GM10248 (cell line): Measurements from ENCODE around the gene CLK2.
A peak's percentile ranks its signal among the peaks of the same experiment; 100 is the strongest.
"Not testable (repeated sequence)": the region's sequence is repeated elsewhere in the genome, so short reads cannot be mapped to it uniquely, and the experiment has no call there.

ENCODE experiments used
- CTCF ChIA-PET: fragments of 300-600 bp; sonication (Branson Sonifier 250); formaldehyde crosslinking; extraction: SDS; loops from one replicate; lab custom pipeline; 2021; ENCODE audit warnings: antibody characterized with exemption; lab: Yijun Ruan, JAX
- POLR2A ChIA-PET: fragments of 350-650 bp; sonication (Branson Sonifier 250); formaldehyde crosslinking; extraction: SDS; loops from one replicate; lab custom pipeline; 2020; ENCODE audit warnings: antibody characterized with exemption; lab: Yijun Ruan, JAX
- DNase-seq: peaks from one replicate; pipeline ENCODE4 v3.0.0; 2012; ENCODE audit errors: extremely low spot score
- CTCF ChIP-seq: IDR thresholded peaks from 2 replicates; pipeline ENCODE4 v1.5.1; 2012; ENCODE audit warnings: mild to moderate bottlenecking, low read depth; ENCODE audit errors: extremely low read depth, missing control alignments, control extremely low read depth

The CLK2 gene

GRCh38 chr1:155227261-155228095 is 45.8 kb downstream of the CLK2 start:
- CTCF ChIA-PET = interaction anchor here (0.6 to 6.9 kb wide), 11 partner anchors 11 to 54 kb away, joined by 3 to 88 read pairs (median 9); partner anchors contain the start of genes CLK2, KRTCAP2, MTX1 and THBS3
- peak; percentile 99 for DNase-seq
- no peak for TF ChIP-seq CTCF
- POLR2A ChIA-PET = no interaction called here

GRCh38 chr1:155226910-155227260 is 46.4 kb downstream of the CLK2 start:
- no peak for TF ChIP-seq CTCF
- CTCF ChIA-PET = interaction anchor here (1.0 to 6.9 kb wide), 8 partner anchors 11 to 54 kb away, joined by 3 to 88 read pairs (median 9); partner anchors contain the start of genes CLK2, KRTCAP2, MTX1 and THBS3
- POLR2A ChIA-PET = no interaction called here
- DNase-seq = peak; percentile 45

GRCh38 chr1:155226188-155226909 is 47.0 kb downstream of the CLK2 start:
- peak; percentile 76 for DNase-seq
- ChIA-PET CTCF (interaction anchor here (0.8 to 6.9 kb wide), 10 partner anchors 10 to 53 kb away, joined by 3 to 88 read pairs (median 6); partner anchors contain the start of genes CLK2, KRTCAP2, MTX1 and THBS3), POLR2A (no interaction called here)
- TF ChIP-seq CTCF = peak; percentile 79

- CTCF ChIA-PET = interaction anchor here (0.8 to 6.9 kb wide), 9 partner anchors 10 to 50 kb away, joined by 3 to 88 read pairs (median 4); partner anchors contain the start of genes MTX1 and THBS3
- POLR2A ChIA-PET, DNase-seq: not testable (repeated sequence)
Observed at GRCh38 chr1:155225404-155225759, 47.9 kb downstream of the CLK2 start.

GRCh38 chr1:155223047-155223446 is 50.3 kb downstream of the CLK2 start:
- ChIA-PET POLR2A (no interaction called here), CTCF (interaction anchor here (0.7 to 6.9 kb wide), 6 partner anchors 9 to 50 kb away, joined by 3 to 88 read pairs (median 6); partner anchors contain the start of genes KRTCAP2, MTX1, THBS3 and TRIM46)
- DNase-seq = peak; percentile 15
- no peak for TF ChIP-seq CTCF

- CTCF ChIA-PET = interaction anchor here (1.4 kb wide), 1 partner anchor 31 kb away, joined by 3 read pairs; no protein-coding TSS in a partner anchor
- POLR2A ChIA-PET, DNase-seq: not testable (repeated sequence)
Observed at GRCh38 chr1:155220211-155220965, 52.9 kb downstream of the CLK2 start.

- TF ChIP-seq CTCF = no peak
- POLR2A ChIA-PET = no interaction called here
- CTCF ChIA-PET = interaction anchor here (0.9 to 2.1 kb wide), 2 partner anchors 13 to 31 kb away, joined by 3 to 8 read pairs; no protein-coding TSS in a partner anchor
- peak; percentile 37 for DNase-seq
Observed at GRCh38 chr1:155219592-155220031, 53.7 kb downstream of the CLK2 start.
